Stimulated activated CD4-positive, alpha-beta T cell treated with anti-CD3 and anti-CD28 coated beads, TNF-alpha, amount 100 ng/mL, for 1 hour (primary cell): ENCODE results near the gene ZFP91.
"Not testable (repeated sequence)": the region's sequence is repeated elsewhere in the genome, so short reads cannot be mapped to it uniquely, and the experiment has no call there.

Experiments used
- DNase-seq, 3 donors: peaks; one replicate each; pipeline ENCODE4 v3.0.0-alpha.2; 2020; ENCODE audit warnings: low read depth in 3 of 3, low spot score in 1 of 3

Gene ZFP91

GRCh38 chr11:58578635-58579191 lies at the start of gene ZFP91:
Gene ZFP91, plus strand, starts transcription at chr11:58579063. Its CDS starts 219 bp downstream, at chr11:58579282.
- DNase-seq: peak; percentile 95 to 96 (median 95)

- no peak for DNase-seq
These were observed 48.6 kb upstream of the ZFP91 start for GRCh38 chr11:58530236-58530635.

- no peak for DNase-seq
These were observed 47.0 kb upstream of the ZFP91 start for GRCh38 chr11:58531865-58532341.

- DNase-seq: no peak
These were observed 32.0 kb upstream of the ZFP91 start for GRCh38 chr11:58546841-58547240.

- DNase-seq: no peak
These were observed 29.2 kb upstream of the ZFP91 start for GRCh38 chr11:58549644-58550043.

- DNase-seq: no peak
These were observed 18.0 kb upstream of the ZFP91 start for GRCh38 chr11:58560842-58561241.

- DNase-seq: no peak
These were observed 17.3 kb upstream of the ZFP91 start for GRCh38 chr11:58561394-58562098.

GRCh38 chr11:58562375-58562800 lies 16.5 kb upstream of the ZFP91 start:
- DNase-seq: no peak

GRCh38 chr11:58564231-58564630 lies 14.6 kb upstream of the ZFP91 start:
- no peak for DNase-seq

GRCh38 chr11:58567889-58568512 lies 10.9 kb upstream of the ZFP91 start:
- DNase-seq: peak in 2 of 3 donors; percentile 48 to 61

GRCh38 chr11:58572906-58573305 lies 6.0 kb upstream of the ZFP91 start:
- not testable (repeated sequence) for DNase-seq

- DNase-seq: peak in 1 of 3 donors; percentile 48
These were observed 5.3 kb upstream of the ZFP91 start for GRCh38 chr11:58573451-58574104.

GRCh38 chr11:58574881-58575280 lies 4.0 kb upstream of the ZFP91 start:
- no peak for DNase-seq

- DNase-seq: peak in 2 of 3 donors; percentile 25 to 36
These were observed 3.4 kb upstream of the ZFP91 start, which contains the start of gene LPXN for GRCh38 chr11:58575377-58576020. Gene LPXN, minus strand, starts transcription at chr11:58575856. Its CDS starts 84 bp downstream, at chr11:58575772.

- no peak for DNase-seq
These were observed 1.9 kb upstream of the ZFP91 start for GRCh38 chr11:58576887-58577471.

GRCh38 chr11:58577555-58578135 lies 1.2 kb upstream of the ZFP91 start:
- DNase-seq: peak in 2 of 3 donors; percentile 55 to 57

GRCh38 chr11:58578136-58578634 lies 678 bp upstream of the ZFP91 start:
- DNase-seq: peak; percentile 83 to 90 (median 87)

GRCh38 chr11:58579192-58580129 lies 598 bp downstream of the ZFP91 start:
- DNase-seq: peak; percentile 80 to 88 (median 86)

- DNase-seq: no peak
These were observed 1.4 kb downstream of the ZFP91 start for GRCh38 chr11:58580311-58580710.
